ENCODE data around the gene AMOTL1.

AMOTL1 gene

DNA sequence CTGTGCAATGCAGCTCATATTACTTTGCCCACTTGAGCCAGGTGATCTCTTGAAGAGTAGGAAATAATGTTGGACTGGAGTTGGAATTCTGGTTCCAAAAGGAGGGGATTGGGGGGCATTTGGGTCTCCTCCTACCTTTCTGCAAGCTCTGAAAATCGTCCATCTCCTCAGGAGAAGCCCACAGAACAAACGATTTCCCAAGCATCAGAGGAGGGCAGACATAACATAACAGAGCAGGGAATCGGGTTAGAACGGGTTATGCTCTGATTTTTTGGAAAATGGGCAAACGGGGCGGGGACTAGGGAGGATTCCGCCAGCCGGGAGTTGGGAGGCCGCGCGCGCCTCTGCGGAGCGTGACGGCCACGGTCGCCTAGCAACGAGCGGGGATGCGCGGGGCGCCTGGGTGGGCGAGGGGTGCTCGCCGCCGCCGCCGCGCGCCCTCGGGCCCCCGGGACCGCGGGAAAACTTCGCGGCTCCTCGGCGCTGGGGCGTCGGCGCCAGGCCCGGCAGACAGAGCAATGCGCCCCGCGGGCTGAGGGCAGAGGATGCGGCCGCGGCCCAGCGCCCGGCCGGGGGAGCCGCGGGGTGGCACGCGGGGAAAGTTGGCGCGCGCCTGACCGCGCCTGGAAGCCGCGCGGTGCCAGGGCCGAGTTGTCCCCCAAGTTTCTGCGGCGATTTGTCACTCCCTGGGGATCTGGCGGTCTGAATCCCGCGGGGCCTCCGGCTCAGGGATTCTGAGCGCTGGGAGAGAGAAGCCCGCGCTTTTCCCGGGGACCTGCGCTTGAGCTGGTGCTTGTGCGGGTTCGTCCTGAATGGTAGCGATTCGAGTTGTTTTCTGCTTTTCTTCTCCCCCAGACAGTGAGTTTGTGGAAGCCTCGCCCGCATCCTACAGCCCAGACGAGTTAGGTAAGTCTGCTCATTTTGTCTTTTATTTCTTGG is 27.8 kb upstream of the AMOTL1 start:
- DNase-seq (ENCODE audit: low read depth in 1 of 2, low spot score in 1 of 2), result no peak

DNA sequence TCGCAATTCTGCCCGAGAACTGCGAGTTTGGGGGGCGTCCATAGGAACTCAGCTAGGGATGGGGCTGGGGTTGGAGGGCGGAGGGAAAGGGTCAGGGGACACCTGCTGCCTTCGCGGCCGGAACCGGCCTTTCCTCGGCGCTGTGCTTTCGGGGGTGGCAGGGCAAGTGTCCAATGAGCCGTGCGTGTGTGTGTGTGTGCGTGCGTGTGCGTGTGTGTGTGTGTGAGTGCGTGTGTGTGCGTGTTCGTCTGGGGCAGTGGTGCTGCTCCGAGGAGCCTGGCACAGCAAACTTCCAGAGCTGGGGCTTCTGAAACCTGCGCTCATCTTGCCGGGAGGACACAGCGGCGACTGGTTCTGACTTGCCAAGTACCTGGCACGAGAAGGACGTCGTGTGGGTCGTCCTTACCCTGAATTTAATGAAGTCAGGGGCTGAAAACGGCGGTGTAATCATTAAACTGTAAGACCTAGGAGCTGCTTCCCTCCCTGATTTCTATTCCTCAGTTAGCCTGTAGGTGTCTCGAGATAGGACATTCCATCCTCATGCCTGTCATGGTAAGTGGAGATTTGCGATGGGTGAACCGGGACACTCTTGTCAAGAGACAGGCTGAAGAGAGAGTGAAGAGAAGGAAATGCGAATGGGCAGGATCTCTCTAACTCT is 27.0 kb upstream of the AMOTL1 start:
- DNase-seq (ENCODE audit: low read depth in 1 of 2, low spot score in 1 of 2), result no peak

DNA sequence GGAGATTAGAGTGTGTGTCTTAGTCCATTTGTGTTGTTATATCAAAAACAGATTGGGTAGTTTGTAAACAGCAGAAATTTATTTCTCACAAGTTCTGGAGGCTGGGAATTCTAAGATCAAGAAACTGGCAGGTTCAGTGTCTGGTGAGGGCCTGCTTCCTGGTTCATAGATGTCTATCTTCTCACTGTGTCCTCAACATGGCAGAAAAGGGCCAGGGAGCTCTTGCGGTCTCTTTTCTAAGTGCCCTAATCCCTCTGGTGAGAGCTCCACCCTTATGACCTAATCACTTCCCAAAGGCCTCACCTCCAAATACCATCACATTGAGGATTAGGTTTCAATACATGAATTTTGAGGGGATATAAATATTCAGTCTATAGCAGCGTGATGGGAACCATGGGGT is 25.5 kb upstream of the AMOTL1 start:
- no peak for DNase-seq (ENCODE audit: low read depth in 1 of 2, low spot score in 1 of 2)

DNA sequence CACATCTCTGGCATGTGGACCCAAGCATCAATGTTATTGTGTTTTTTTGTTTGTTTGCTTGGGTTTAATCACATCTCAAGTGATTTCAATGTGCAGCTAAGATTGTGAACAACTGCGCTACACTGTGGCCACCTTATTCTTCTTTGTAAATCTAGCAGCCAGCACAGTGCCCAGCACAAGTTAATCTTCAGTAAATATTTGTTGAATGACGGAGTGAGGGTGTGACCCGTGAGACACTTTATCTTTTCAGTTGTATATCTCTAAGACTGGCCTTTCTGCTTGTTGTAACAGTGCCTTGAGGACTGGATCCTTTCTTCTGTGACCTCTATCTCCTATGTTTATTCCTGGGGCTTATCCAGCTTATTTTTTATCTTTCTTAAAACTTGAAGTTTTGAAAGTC is 21.4 kb upstream of the AMOTL1 start:
- DNase-seq (ENCODE audit: low read depth in 1 of 2, low spot score in 1 of 2), result no peak

DNA sequence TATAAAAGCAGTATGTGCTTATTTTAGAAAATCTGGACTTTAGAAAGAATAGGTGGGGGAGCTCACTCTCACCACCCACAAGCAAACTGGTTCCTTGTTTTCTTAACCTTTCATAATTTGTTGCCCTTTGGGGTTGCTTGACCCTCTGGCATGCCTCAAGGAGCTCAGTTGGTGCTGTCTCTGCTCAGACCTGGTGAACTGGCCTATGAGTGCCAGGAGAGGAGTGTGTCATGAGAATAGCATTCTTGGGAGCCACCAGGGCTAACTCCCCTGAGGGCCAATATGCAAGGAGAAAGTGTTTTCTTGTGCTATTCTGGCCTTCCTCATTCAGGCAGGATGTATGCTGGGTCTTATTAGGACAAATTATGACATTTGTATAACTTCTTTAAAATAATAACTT is 21.0 kb upstream of the AMOTL1 start:
- no peak for DNase-seq (ENCODE audit: low read depth in 1 of 2, low spot score in 1 of 2)

DNA sequence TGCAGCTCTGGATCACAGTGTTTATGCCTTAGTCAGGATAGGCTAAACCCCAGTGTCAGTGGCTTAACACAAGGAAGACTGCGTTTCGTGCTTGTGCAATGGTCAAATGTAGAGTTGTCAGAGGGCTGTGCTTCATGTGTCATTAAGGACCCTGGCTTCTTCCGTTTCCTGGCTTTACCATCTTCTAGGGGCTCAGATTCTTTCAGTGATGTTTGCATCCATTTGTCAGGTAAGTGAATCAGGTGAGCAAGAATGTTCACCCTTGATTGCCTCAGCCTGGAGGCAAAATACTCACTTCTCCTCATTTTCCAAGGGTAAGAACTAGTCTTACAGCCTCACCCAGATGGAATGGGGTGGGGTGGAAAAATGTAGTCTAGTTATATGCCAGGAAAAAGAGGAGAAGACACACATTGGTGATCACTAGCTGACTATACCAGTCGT is 20.5 kb upstream of the AMOTL1 start:
- no peak for DNase-seq (ENCODE audit: low read depth in 1 of 2, low spot score in 1 of 2)

DNA sequence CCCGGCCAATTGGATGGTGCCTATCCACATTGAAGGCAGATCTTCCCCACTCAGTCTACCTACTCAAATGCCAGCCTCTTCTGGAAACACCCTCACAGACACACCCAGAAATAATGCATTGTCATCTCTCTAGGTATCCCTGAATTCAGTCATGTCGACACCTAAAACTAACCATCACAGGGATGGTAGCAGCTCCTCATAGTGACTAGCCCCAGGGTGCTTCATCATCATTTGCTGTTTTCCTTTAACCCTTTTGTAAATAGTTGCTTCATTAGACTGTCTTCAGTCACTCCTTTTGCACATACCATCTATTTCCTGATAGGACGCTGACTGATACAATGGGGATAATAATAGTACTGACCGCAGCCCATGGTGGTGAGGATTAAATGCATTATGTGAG is 18.8 kb upstream of the AMOTL1 start:
- no peak for DNase-seq (ENCODE audit: low read depth in 1 of 2, low spot score in 1 of 2)

DNA sequence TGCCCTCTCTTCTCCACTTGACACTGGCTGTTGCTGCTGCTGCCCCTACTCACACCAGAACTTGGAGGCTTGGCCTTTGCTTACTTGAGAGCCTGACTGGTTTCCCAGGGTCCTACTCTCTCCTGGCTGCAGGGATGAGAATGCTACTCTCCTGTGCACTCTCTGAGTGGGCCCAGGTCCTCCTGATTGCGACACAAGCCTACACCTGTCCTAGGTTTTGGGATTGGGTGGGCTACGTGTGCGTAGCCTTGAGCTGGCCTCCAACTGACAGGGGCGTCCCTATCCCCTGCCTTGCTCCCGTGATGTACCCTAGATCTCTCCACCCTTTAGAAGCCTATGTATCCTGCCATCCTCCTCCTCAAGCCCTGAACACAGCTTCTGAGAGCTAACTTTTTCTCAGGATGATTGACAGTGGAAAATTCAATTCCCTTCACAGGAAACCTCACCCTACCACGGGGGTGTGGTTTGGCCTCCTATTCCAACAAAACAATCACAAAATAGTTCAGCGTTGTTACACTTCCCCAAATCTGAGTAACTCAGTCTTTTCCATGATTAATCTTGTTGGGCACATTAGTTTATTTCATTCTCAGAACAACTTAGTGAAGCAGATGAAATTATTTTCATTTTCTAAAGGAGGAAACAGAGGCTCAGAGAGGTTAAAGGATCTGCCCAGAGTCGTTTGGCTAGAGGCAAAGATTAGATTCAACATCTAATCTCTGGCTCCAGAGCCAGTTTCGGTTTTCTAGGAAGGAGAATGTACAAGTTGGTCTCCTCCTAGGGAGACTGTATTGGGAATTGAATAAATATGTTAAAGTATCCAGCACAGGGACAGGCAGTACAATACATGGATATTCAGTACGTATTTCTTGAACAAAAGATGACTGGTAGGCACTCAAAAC is 17.6 kb upstream of the AMOTL1 start:
- no peak for DNase-seq (ENCODE audit: low read depth in 1 of 2, low spot score in 1 of 2)

DNA sequence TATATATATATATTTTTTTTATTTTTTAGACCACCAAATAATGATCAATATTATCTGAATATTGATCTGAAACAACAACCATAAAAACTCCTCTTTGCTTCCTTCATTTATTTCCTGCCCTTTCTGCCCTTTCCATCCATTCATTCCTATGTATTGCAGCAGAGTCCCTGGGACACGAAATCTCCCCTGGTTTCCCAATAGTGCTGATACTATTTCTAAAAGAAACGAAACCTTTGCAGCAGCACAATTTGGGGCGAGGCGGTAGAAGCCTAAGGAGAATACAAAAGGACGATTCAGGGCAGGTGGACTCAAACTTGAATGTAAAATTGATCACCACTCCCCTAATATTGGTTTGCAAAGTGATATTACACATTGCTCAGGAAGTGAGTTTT is 16.9 kb upstream of the AMOTL1 start:
- no peak for DNase-seq (ENCODE audit: low read depth in 1 of 2, low spot score in 1 of 2)

DNA sequence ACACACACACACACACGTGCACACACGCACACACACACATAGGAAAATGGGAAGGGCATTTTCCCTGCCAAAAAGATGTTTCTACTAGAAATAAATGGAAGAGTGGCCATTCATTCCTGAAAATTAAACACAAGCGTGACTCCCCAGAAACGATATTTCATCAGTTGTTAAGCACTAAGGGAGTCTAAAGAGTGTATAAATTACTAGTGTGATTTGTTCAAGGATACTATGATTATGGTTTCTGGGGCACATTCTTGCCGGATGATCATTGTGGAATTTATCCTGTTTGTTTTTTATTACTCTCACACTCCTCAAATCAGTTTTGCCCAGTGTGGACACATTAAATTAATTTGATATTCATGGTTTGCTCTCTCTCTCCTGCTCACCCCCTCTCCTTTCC is 16.4 kb upstream of the AMOTL1 start:
- DNase-seq (ENCODE audit: low read depth in 1 of 2, low spot score in 1 of 2), result no peak

DNA sequence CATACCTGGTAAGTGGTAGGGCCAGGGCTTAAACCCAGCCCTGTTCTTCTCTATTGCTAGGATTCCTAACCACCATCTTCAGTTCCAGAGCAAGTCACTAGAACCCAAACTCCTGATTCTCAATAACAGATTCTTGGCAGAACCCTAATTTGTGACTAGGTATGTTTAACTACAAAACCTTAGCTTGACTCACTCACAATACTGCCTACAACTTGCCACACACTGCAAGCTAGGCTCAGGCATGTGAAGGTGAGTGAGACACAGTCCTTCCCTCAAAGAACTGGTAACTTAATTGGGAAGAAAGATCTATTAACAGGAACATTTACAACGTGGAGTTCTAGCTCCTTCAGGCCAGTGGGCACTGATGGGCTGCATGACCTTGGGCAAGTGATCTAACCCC is 14.5 kb upstream of the AMOTL1 start:
- no peak for DNase-seq (ENCODE audit: low read depth in 1 of 2, low spot score in 1 of 2)

DNA sequence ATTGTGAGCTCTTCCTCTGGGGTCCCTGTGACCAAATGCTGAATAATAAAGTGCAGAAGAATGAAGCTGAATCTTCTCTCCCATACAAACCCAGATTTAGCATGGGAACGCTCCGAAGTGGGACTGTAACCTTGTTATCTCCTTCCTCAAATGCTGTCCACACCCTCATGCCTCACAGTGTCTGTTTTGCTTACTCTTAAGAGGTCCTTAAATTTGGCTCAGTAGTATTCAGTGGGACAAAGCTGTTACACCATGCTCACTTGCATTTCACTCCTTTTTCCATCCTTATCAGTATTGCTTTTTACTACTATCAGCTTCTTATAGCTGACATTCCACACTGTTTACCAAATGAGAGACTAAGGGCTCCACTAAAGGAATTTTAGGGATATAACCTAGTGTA is 13.8 kb upstream of the AMOTL1 start:
- DNase-seq (ENCODE audit: low read depth in 1 of 2, low spot score in 1 of 2), result no peak

DNA sequence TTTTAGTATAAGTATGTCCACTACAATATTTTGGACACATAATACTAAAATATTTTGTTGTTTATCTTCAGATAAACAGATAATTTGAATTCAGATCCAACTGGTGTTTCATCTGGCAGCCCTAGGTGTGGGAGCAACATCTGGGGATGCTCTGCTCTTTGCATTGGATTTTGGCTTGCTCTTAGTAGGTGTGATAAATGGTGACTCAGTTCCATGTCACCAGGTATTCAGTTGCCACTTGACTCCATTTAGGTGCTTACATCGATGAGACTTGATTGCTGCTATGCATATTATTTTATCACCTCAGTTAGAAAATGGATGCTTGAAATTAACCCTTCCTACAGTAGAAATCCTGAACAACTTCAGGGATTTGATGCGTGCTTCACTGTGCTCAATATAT is 13.3 kb upstream of the AMOTL1 start:
- no peak for DNase-seq (ENCODE audit: low read depth in 1 of 2, low spot score in 1 of 2)

DNA sequence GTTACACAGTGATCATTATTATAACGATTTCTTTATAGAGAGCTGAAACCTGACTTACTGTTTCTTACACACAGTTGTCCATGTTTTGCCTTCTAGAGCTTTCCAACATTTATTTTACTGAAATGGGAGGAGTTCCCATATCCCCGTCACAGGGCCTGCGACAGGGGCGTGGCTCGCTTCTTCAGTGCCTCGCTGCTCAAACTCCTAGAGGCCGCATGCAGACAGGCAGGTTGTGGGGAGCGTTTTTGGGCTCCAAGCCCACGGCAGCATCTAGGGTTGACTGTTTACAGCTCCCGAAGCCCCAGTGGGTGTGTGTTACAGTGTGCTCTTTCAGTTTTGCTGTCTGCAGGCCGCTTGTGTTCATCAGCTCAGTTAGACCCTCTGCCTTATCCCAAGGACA is 12.7 kb upstream of the AMOTL1 start:
- no peak for DNase-seq (ENCODE audit: low read depth in 1 of 2, low spot score in 1 of 2)

DNA sequence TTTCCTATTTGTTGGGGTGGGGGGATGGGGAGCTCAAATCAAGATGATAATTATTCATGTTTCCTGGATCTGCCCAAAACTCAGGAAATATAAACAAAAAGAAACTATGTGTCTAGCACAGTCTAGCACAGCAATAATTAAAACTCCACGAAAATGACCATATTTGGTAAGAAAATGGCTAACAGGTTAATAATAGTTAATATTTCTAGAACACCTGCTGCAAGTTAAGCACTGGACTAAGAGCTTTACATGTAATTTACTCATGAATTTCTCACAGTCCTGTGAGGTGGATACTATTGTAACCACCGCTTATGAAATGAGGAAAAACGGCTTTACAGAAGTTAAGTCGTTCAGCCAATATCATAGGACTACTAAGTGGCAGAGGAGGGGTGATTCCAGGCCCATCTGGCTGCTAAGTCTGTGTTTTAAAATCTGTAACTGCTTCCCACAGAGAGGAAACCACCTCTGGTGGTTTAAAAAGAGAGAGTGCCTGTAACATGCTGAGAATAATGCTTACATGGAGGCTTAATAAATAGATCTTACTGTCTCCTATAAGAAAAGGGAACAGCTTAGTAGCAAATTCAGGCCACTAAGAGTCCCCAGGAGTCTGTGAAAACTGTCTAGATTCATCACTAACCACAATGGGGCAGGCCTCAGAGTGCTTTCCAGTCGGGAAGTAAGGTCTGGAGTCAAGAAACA is 11.0 kb upstream of the AMOTL1 start:
- no peak for DNase-seq (ENCODE audit: low read depth in 1 of 2, low spot score in 1 of 2)

DNA sequence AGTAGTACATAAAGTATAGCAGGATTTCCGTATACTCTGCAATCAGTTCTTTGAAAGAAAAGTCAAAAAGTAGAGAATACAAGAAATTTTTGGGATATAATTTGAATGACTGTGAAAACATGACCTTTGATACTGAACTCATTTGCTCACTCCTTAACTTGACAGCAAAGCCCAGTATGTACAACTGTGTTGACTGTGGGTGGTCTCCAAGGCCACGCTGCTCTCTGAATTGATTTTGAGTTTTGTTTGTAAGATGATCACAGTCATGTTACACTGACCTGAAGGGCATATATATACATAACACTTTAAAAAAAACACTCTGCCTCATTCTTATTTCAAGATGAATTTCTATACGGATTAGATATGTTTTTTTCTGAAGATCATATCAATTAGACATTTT is 9.5 kb upstream of the AMOTL1 start:
- DNase-seq (ENCODE audit: low read depth in 1 of 2, low spot score in 1 of 2), result no peak

DNA sequence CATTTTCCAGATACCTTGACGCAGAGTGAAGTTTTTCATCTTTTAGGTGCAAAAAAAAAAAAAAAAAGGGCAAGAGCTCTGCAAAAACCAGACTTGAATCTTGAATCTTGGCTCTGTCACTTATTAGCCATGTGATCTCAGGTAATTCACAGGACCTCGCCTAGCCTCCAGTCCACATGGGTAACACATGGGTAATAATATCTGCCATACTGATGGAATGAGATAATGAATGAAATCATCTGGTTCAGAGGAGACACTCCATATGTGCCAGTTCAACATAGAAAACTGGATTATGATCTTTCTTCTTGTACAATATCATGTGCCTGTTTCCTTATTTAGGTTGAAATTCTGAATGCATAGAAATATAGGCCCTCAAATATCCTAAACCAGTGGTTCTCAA is 8.6 kb upstream of the AMOTL1 start:
- no peak for DNase-seq (ENCODE audit: low read depth in 1 of 2, low spot score in 1 of 2)

DNA sequence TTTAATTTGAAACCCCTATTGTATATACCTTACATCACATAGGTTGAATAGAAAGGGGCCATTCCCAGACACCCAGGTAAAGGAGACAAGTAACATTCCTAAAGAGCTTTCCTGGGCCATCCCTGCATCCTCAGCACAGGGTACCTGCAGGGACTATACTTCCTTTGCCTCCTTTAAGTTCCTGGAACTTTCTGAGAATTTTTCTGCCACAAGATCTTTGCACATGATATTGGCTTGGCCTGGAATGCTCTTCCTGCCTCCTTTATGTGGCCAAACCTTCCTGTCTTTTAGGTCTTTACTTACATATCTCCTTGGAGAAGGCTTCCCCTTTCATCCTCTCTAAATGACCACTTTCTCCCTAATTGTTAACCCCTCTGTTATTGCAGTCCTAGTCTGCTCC is 7.9 kb upstream of the AMOTL1 start:
- no peak for DNase-seq (ENCODE audit: low read depth in 1 of 2, low spot score in 1 of 2)

DNA sequence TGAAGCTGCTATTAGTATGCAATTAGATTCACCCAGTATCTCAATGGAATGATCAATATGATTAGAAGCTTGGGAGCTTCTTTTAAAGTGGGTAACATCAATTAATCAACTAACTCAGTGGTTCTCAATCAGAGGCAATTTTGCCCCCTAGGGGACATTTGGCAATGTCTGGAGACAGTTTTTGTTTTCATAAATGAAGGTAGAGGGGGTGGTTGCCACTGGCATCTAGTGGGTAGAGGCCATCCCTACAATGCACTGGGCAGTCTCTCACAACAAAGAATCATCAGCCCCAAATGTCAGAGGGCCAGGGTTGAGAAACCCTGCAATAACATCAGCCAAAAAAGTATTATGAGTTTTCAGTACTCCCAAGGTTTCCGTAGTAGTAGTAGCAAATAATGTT is 5.9 kb upstream of the AMOTL1 start:
- DNase-seq (ENCODE audit: low read depth in 1 of 2, low spot score in 1 of 2), result no peak

DNA sequence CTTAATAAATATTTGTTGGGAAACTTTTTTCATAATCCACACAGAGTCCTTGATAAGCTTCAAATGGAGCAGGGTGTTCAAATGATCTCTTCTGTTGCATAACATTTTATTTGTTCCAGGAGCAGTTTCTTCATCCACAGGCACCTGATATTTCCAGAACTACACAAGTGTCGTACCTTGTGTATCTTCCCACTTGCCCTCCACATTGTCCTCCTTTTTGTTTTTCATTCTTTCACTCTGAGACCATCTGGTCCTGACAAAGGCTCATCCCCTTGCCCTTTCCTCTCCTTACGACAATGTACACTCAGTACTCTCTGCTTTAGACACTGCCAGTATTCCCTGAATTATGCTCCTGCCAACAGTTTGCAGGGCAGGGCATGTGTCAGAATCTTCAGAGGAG is 5.2 kb upstream of the AMOTL1 start:
- no peak for DNase-seq (ENCODE audit: low read depth in 1 of 2, low spot score in 1 of 2)

DNA sequence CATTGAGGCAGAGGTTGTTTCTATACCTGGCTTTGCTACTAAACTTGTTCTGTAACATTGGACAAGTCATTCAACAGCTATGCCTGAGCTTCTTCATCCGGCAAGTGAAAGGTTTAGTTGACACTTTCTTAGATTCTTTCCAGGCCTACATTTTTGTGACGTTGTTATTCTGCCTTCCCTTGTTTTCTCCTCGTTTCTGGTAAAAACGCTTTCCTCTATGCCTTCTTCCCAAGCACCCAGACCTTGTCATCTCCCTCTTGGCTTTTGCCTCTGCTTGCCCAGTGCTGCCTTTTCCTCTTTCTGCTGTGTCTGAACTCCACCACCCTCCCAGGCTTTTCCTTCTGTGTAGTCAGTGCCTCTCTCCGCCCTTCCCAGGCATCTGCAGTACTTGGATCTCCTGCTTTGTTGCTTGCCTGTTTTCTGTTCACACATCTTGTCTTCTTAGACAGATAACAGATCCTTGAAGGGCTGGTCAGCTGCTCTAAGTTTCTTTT is 1.4 kb upstream of the AMOTL1 start:
- DNase-seq (ENCODE audit: low read depth in 1 of 2, low spot score in 1 of 2), result no peak

All from activated CD4-positive, alpha-beta T cell treated with anti-CD3 and anti-CD28 coated beads, Interleukin-2, amount 50 U/mL, for 24 hours (primary cell).